Measurements from ENCODE around the gene POU6F1. TPM values are rescaled to one million over a fixed set of nuclear protein-coding genes. Genes with fewer than 3 reads are reported as not detected.

POU6F1 gene
- total and polyA plus RNA-seq, 2 of the 8 experiments (the other 6 are each of a cell fraction or from before 2014, with no cell fraction given), result 5.6 to 8.7 TPM

GRCh38 chr12:51245476-51246253, 27.8 kb upstream of the POU6F1 start:
- H3K14ac ChIP-seq (ENCODE audit: insufficient read length), result no peak overlapping the region
- H2AFZ ChIP-seq (ENCODE audit: low read length), result no peak overlapping the region
- H3K9ac ChIP-seq (replicated peaks in 1 of 4; ENCODE audit: extremely low read depth in 1 of 4, low read depth in 3 of 4, low read length in 3 of 4), result no peak overlapping the region
- H4K91ac ChIP-seq (replicated peaks; ENCODE audit: insufficient read length, low read length), result no peak overlapping the region
- 97% methylated on average over 11 of the region's 11 CpGs; no CpG with 5 or more reads in 1 of the 2 experiments for WGBS, 2 experiments (ENCODE audit: extremely low coverage in 1 of 2, insufficient coverage in 1 of 2, insufficient read length in 1 of 2, insufficient replicate concordance in 2 of 2, low coverage in 1 of 2, low lambda C conversion rate in 2 of 2, missing lambda C conversion rate in 1 of 2)
- POLR2A ChIA-PET (ENCODE audit: partially characterized antibody), result interaction anchor here (0.8 to 1.5 kb wide), 5 partner anchors 10 to 75 kb away, joined by 3 to 9 read pairs (median 4); partner anchors contain the start of gene SMAGP
- H2BK15ac ChIP-seq (ENCODE audit: low read length), result peak overlapping the region; percentile 74; the same call in 1 of the 2 replicates
- no peak overlapping the region for H3K4me3 ChIP-seq (ENCODE audit: extremely low read depth in 1 of 4, insufficient read depth in 2 of 4, low read depth in 3 of 4, low read length in 4 of 4)
- no peak overlapping the region for H3K23ac ChIP-seq (ENCODE audit: insufficient read length)
- H2BK120ac ChIP-seq (replicated peaks; ENCODE audit: low read depth, low read length), result no peak overlapping the region
- peak overlapping the region; percentile 22; the same call in 1 of the 2 replicates for H2BK12ac ChIP-seq (ENCODE audit: low read depth, low read length)
- peaks cover 0 to 19% (median 7%) of the 10 kb centered on the region in 4 experiments; a peak in 6 of 7 replicates for H3K4me1 ChIP-seq (replicated peaks in 1 of 4; ENCODE audit: control insufficient read depth in 3 of 4, insufficient read depth in 4 of 4, low read length in 3 of 4)
- no peak overlapping the region for H3K4ac ChIP-seq (replicated peaks; ENCODE audit: insufficient read length, low read depth, low read length)
- peaks cover 12 to 33% (median 21%) of the 10 kb centered on the region in 4 experiments for H3K36me3 ChIP-seq (ENCODE audit: control insufficient read depth in 2 of 4, insufficient read depth in 4 of 4, low read length in 3 of 4)
- FAIRE-seq (no peak), DNase-seq (ENCODE audit: low read depth in 1 of 2, low spot score in 2 of 2) (no peak)
- H3K79me2 ChIP-seq (ENCODE audit: control insufficient read depth in 1 of 2, insufficient read depth in 2 of 2, low read length in 2 of 2), result peaks cover 0 to 4% of the 10 kb centered on the region in 2 experiments; a peak in 1 of 4 replicates
- no peaks in the 10 kb centered on the region; the same call in 1 of the 2 replicates for H3K23me2 ChIP-seq (ENCODE audit: low read depth, low read length)
- H2BK5ac ChIP-seq (ENCODE audit: low read depth, low read length), result peak overlapping the region; percentile 49; the same call in 1 of the 2 replicates
- no peak overlapping the region for H3K18ac ChIP-seq (ENCODE audit: extremely low read depth, low read length)
- no peak overlapping the region for H2AK5ac ChIP-seq (ENCODE audit: low read depth, low read length)
- CTCF ChIA-PET (ENCODE audit: partially characterized antibody), result interaction anchor here (1.1 to 1.5 kb wide), 2 partner anchors 27 to 162 kb away, joined by 3 to 6 read pairs; partner anchors contain the start of genes CSRNP2 and POU6F1
- 0 out of 2 replicates have a peak overlapping the region, but pooled peaks have one; percentile 7 for H2BK20ac ChIP-seq (ENCODE audit: low read length)
- H3K27me3 ChIP-seq (replicated peaks in 1 of 4; ENCODE audit: control insufficient read depth in 3 of 4, extremely low read depth in 1 of 4, insufficient read depth in 3 of 4, low read length in 3 of 4), result no peaks in the 10 kb centered on the region
- no peaks in the 10 kb centered on the region for H3K9me3 ChIP-seq (ENCODE audit: insufficient read depth in 2 of 2, low read depth in 1 of 2, low read length in 1 of 2)
- H3K79me1 ChIP-seq (ENCODE audit: low read depth, low read length), result peaks cover 3% of the 10 kb centered on the region; the same call in 1 of the 2 replicates
- no peak overlapping the region for H4K5ac ChIP-seq (ENCODE audit: insufficient read length, low read depth, low read length)
- no peak overlapping the region for H3K27ac ChIP-seq (ENCODE audit: low read depth, low read length)
- H3K56ac ChIP-seq (replicated peaks; ENCODE audit: insufficient read length, low read depth, low read length), result no peak overlapping the region
- peaks cover 0 to 2% of the 10 kb centered on the region in 2 experiments for H4K20me1 ChIP-seq (replicated peaks in 1 of 2; ENCODE audit: control insufficient read depth in 1 of 2, insufficient read depth in 2 of 2, low read length in 2 of 2)
- 0 out of 2 replicates have a peak, but pooled peaks have one; percentile 6 for TF ChIP-seq POLR2AphosphoS5 (IDR thresholded peaks at IDR 0.05; ENCODE audit: low read depth, low read length)
- no peak for TF ChIP-seq SIX5 (IDR thresholded peaks at IDR 0.05; ENCODE audit: low read depth, low read length)
- 0 out of 3 replicates have a peak, but pooled peaks of 1 of the 2 experiments have one; percentile 34 for TF ChIP-seq POLR2A (IDR thresholded peaks at IDR 0.05; ENCODE audit: control extremely low read depth in 1 of 2, low read depth in 2 of 2, low read length in 2 of 2)
- no peak for TF ChIP-seq TAF1 (IDR thresholded peaks at IDR 0.05; ENCODE audit: low read depth, low read length)
- H3K4me2 ChIP-seq (ENCODE audit: insufficient read depth in 1 of 2, low read depth in 2 of 2, low read length in 2 of 2), result no peak overlapping the region
- no peak overlapping the region for H4K8ac ChIP-seq (ENCODE audit: extremely low read depth, insufficient read depth, low read length)

Measured in H1 (cell line).